ENCODE measurements around the gene BCAS1. TPM values are rescaled to one million over a fixed set of nuclear protein-coding genes. Genes with fewer than 3 reads are reported as not detected.

BCAS1 gene
- total RNA-seq, 6 experiments from 2014 or later = 0.07 to 0.43 (median 0.15) TPM; not detected in 2

GRCh38 chr20:53957451-53958172, 112.8 kb downstream of the BCAS1 start:
- 78% methylated on average over 2 of the region's 2 CpGs for WGBS (ENCODE audit: insufficient coverage, low coverage, low lambda C conversion rate, missing lambda C conversion rate)
- H3K9me3 ChIP-seq = no peaks in the 10 kb centered on the region
- no peak for ATAC-seq
- H3K27me3 ChIP-seq = no peaks in the 10 kb centered on the region
- no peaks in the 10 kb centered on the region for H3K36me3 ChIP-seq
- no peak for TF ChIP-seq POLR2A (IDR thresholded peaks at IDR 0.05)
- no peak for TF ChIP-seq CTCF (IDR thresholded peaks at IDR 0.05)
- DNase-seq = no peak
- no peak overlapping the region for H3K27ac ChIP-seq
- H3K4me3 ChIP-seq = no peak overlapping the region
- intact Hi-C loops (cut with DNase I) = no loop called here
- H3K4me1 ChIP-seq = peaks cover 0 to 9% (median 0%) of the 10 kb centered on the region in 4 donors

- intact Hi-C loops (cut with DNase I) = no loop called here
- Histone ChIP-seq H3K27me3 (no peaks in the 10 kb centered on the region), H3K36me3 (no peaks in the 10 kb centered on the region), H3K27ac (no peak overlapping the region), H3K4me3 (no peak overlapping the region), H3K9me3 (no peaks in the 10 kb centered on the region), H3K4me1 (peaks cover 0 to 9% (median 0%) of the 10 kb centered on the region in 4 donors)
- DNase-seq (no peak), ATAC-seq (no peak)
- 83% methylated on average over 3 of the region's 4 CpGs for WGBS (ENCODE audit: insufficient coverage, low coverage, low lambda C conversion rate, missing lambda C conversion rate)
- TF ChIP-seq CTCF (IDR thresholded peaks at IDR 0.05) = no peak
- no peak for TF ChIP-seq POLR2A (IDR thresholded peaks at IDR 0.05)
Measured at GRCh38 chr20:53956013-53956715, 114.2 kb downstream of the BCAS1 start.

DNA sequence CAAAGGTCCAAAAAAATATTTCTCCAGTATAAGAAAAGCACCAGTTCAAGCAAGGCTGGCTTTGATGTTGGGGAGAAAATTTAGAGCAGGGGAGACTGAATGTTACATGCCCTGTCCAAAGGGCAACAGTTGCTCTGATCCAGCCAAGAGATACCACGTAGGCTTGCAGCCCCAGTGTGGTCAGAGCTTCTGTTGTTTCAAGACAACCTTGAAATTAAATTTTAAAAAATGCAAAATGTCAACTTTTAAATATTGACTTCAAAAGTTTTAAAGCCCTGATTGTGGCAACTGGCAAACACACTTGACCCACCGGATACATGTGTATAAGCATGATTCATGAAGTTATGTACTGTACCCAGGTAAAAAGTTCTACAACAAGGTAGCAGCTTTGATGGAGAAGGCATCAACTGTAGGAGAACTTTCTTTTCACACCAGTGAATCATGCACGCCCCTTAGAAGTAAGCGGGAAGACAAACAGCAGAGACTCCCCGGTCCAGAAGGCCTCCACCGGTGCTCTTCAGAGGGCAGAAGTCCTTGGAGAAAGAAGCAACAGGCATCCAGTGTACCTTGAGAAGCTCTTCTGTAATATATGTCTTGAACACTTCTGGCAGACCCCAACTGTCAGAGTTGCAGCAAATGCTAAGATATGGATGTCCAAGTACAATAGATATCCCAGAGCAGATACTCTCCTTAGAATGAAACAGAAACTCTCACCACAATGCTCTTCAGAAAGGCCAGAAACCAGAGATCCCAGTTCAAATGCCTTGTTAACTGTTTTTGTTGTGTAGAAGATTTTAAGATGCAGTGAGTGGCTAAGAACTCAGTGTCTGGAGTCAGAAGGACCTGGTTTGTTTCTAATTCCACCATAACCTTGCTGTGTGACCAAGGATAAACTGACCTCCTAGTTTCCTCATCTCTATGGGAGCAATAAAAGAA, 115.4 kb downstream of the BCAS1 start:
- peak in 3 of 4 donors; percentile 35 to 75 (median 59) for ATAC-seq
- no peak for DNase-seq
- Histone ChIP-seq H3K4me1 (no peaks in the 10 kb centered on the region), H3K27ac (no peak overlapping the region), H3K4me3 (no peak overlapping the region), H3K36me3 (no peaks in the 10 kb centered on the region), H3K9me3 (no peaks in the 10 kb centered on the region), H3K27me3 (no peaks in the 10 kb centered on the region)
- 69% methylated on average over 6 of the region's 6 CpGs for WGBS (ENCODE audit: insufficient coverage, low coverage, low lambda C conversion rate, missing lambda C conversion rate)
- TF ChIP-seq POLR2A (IDR thresholded peaks at IDR 0.05) (no peak), CTCF (IDR thresholded peaks at IDR 0.05) (no peak)
- intact Hi-C loops (cut with DNase I) = no loop called here

- TF ChIP-seq POLR2A (IDR thresholded peaks at IDR 0.05) (no peak), CTCF (IDR thresholded peaks at IDR 0.05) (no peak)
- no peak overlapping the region for H3K27ac ChIP-seq
- H3K9me3 ChIP-seq = no peaks in the 10 kb centered on the region
- no peaks in the 10 kb centered on the region for H3K4me1 ChIP-seq
- H3K4me3 ChIP-seq = no peak overlapping the region
- H3K36me3 ChIP-seq = no peaks in the 10 kb centered on the region
- 88% methylated on average over 4 of the region's 4 CpGs for WGBS (ENCODE audit: insufficient coverage, low coverage, low lambda C conversion rate, missing lambda C conversion rate)
- intact Hi-C loops (cut with DNase I) = no loop called here
- no peak for ATAC-seq
- H3K27me3 ChIP-seq = no peaks in the 10 kb centered on the region
- DNase-seq = no peak
Measured at GRCh38 chr20:53952528-53953096, 117.8 kb downstream of the BCAS1 start.

Measured in right lobe of liver (tissue), 6 donors.